Peyer's patch (tissue), 4 donors: Measurements from ENCODE around the gene TAF11. TPM values are rescaled to one million over a fixed set of nuclear protein-coding genes. Genes with fewer than 3 reads are reported as not detected.
"Not testable (repeated sequence)": the region's sequence is repeated elsewhere in the genome, so short reads cannot be mapped to it uniquely, and the experiment has no call there.

Source experiments
- DNase-seq, 3 donors: peaks; one replicate each; pipeline ENCODE4 v3.0.0-alpha.2; 2017 to 2019
- H3K27ac ChIP-seq, 4 donors: fragments of 200-600 bp; sonication (generic); one replicate each; pipeline ENCODE4 v1.5.1; 2016 to 2019
- H3K27me3 ChIP-seq, 2 donors: fragments of 200-600 bp; sonication (generic); one replicate each; pipeline ENCODE4 v1.5.1; 2019
- H3K36me3 ChIP-seq, 3 donors: fragments of 200-600 bp; sonication (generic); one replicate each; pipeline ENCODE4 v1.5.1; 2016 to 2019
- H3K4me1 ChIP-seq, 4 donors: fragments of 200-600 bp; sonication (generic); one replicate each; pipeline ENCODE4 v1.5.1; 2016 to 2019
- H3K4me3 ChIP-seq, 4 donors: fragments of 200-600 bp; sonication (generic); 1 replicate in 3 of 4; 2 replicates in 1 of 4; pipeline ENCODE4 v1.5.1; 2016 to 2019; ENCODE audit warnings: mild to moderate bottlenecking in 1 of 4
- H3K9me3 ChIP-seq, 4 donors: fragments of 200-600 bp; sonication (generic); one replicate each; pipeline ENCODE4 v1.5.1; 2016 to 2019; ENCODE audit warnings: mild to moderate bottlenecking in 1 of 4
- CTCF ChIP-seq, 6 experiments: fragments of 450-650 bp in 4 of 6; fragments of 200-600 bp in 2 of 6; sonication (generic) in 1 of 6; IDR thresholded peaks; one replicate each; pipeline ENCODE4 v1.5.1; 2017 to 2019; ENCODE audit warnings: antibody characterized with exemption in 6 of 6, mild to moderate bottlenecking in 3 of 6, moderate library complexity in 1 of 6
- POLR2A ChIP-seq, 2 donors: fragments of 450-650 bp; IDR thresholded peaks; one replicate each; pipeline ENCODE4 v1.5.1; 2017; ENCODE audit warnings: antibody characterized with exemption in 2 of 2, mild to moderate bottlenecking in 2 of 2, moderate library complexity in 2 of 2
- total RNA-seq, 4 donors: library from RNA; depleted of rRNA; stranded (reverse); fragments of >200 nt; gene quantifications; one replicate each; pipeline ENCODE4 v1.1.0, GENCODE V29; 2016

Gene TAF11
- total RNA-seq, 4 donors from 2014 or later, result 22.1 to 30.5 (median 25.4) TPM

GRCh38 chr6:34859951-34860350, 27.9 kb downstream of the TAF11 start:
- TF ChIP-seq POLR2A (IDR thresholded peaks at IDR 0.05) (no peak), CTCF (IDR thresholded peaks at IDR 0.05) (no peak)
- no peaks in the 10 kb centered on the region for H3K4me1 ChIP-seq
- peaks cover 0 to 63% (median 0%) of the 10 kb centered on the region in 3 donors for H3K36me3 ChIP-seq
- H3K27me3 ChIP-seq, result no peaks in the 10 kb centered on the region
- H3K4me3 ChIP-seq, result no peak overlapping the region
- no peak for DNase-seq
- H3K27ac ChIP-seq, result no peak overlapping the region
- H3K9me3 ChIP-seq, result no peaks in the 10 kb centered on the region

- TF ChIP-seq CTCF (IDR thresholded peaks at IDR 0.05) (no peak), POLR2A (IDR thresholded peaks at IDR 0.05) (no peak)
- no peak overlapping the region for H3K27ac ChIP-seq
- no peak overlapping the region for H3K4me3 ChIP-seq
- no peaks in the 10 kb centered on the region for H3K4me1 ChIP-seq
- peaks cover 0 to 54% (median 0%) of the 10 kb centered on the region in 3 donors for H3K36me3 ChIP-seq
- H3K27me3 ChIP-seq, result no peaks in the 10 kb centered on the region
- no peak for DNase-seq
- H3K9me3 ChIP-seq, result no peaks in the 10 kb centered on the region
Observed at GRCh38 chr6:34858681-34859080, 29.2 kb downstream of the TAF11 start.

- Histone ChIP-seq H3K4me3 (no peak overlapping the region), H3K36me3 (peaks cover 0 to 67% (median 0%) of the 10 kb centered on the region in 3 donors), H3K9me3 (no peaks in the 10 kb centered on the region), H3K27me3 (no peaks in the 10 kb centered on the region), H3K27ac (no peak overlapping the region), H3K4me1 (no peaks in the 10 kb centered on the region)
- no peak for DNase-seq
- no peak for TF ChIP-seq CTCF (IDR thresholded peaks at IDR 0.05)
- TF ChIP-seq POLR2A (IDR thresholded peaks at IDR 0.05), result no peak
Observed at GRCh38 chr6:34855463-34855862, 32.4 kb downstream of the TAF11 start.

- no peak for TF ChIP-seq POLR2A (IDR thresholded peaks at IDR 0.05)
- no peak for TF ChIP-seq CTCF (IDR thresholded peaks at IDR 0.05)
- Histone ChIP-seq H3K27ac (no peak overlapping the region), H3K27me3 (no peaks in the 10 kb centered on the region), H3K4me1 (no peaks in the 10 kb centered on the region), H3K36me3 (peaks cover 0 to 38% (median 0%) of the 10 kb centered on the region in 3 donors), H3K4me3 (no peak overlapping the region), H3K9me3 (no peaks in the 10 kb centered on the region)
- no peak for DNase-seq
Observed at GRCh38 chr6:34852406-34853085, 35.3 kb downstream of the TAF11 start.

GRCh38 chr6:34851361-34851760, 36.5 kb downstream of the TAF11 start:
- H3K27ac ChIP-seq, result no peak overlapping the region
- no peaks in the 10 kb centered on the region for H3K9me3 ChIP-seq
- no peaks in the 10 kb centered on the region for H3K4me1 ChIP-seq
- no peak overlapping the region for H3K4me3 ChIP-seq
- no peak for TF ChIP-seq POLR2A (IDR thresholded peaks at IDR 0.05)
- TF ChIP-seq CTCF (IDR thresholded peaks at IDR 0.05), result no peak
- H3K36me3 ChIP-seq, result peaks cover 0 to 26% (median 0%) of the 10 kb centered on the region in 3 donors
- no peak for DNase-seq
- no peaks in the 10 kb centered on the region for H3K27me3 ChIP-seq

GRCh38 chr6:34849066-34849465, 38.8 kb downstream of the TAF11 start:
- DNase-seq, H3K4me3 ChIP-seq, H3K27ac ChIP-seq, H3K9me3 ChIP-seq, H3K4me1 ChIP-seq, H3K27me3 ChIP-seq: not testable (repeated sequence)
- H3K36me3 ChIP-seq, result peaks cover 0 to 17% (median 0%) of the 10 kb centered on the region in 3 donors
